Progenitor cell of endocrine pancreas (in vitro differentiated cells): ENCODE results near the gene MYCBP. TPM values are rescaled to one million over a fixed set of nuclear protein-coding genes. Genes with fewer than 3 reads are reported as not detected.

Experiments
- DNase-seq: peaks from one replicate; pipeline ENCODE4 v3.0.0; 2021; ENCODE audit warnings: low spot score; ENCODE audit not compliant: unreplicated experiment
- H3K27ac Mint-ChIP-seq: 2 replicates; pipeline ENCODE4 v1.8.0; 2021; ENCODE audit warnings: mild to moderate bottlenecking, moderate library complexity, mixed read lengths
- H3K27me3 Mint-ChIP-seq: 2 replicates; pipeline ENCODE4 v1.8.0; 2021; ENCODE audit warnings: mixed read lengths
- H3K36me3 Mint-ChIP-seq: 2 replicates; pipeline ENCODE4 v1.8.0; 2022; ENCODE audit warnings: mixed read lengths; ENCODE audit not compliant: insufficient read depth
- H3K4me1 Mint-ChIP-seq: 2 replicates; pipeline ENCODE4 v1.8.0; 2021; ENCODE audit warnings: low read depth, mixed read lengths
- H3K4me3 Mint-ChIP-seq: 2 replicates; pipeline ENCODE4 v1.8.0; 2021; ENCODE audit warnings: low read depth, mild to moderate bottlenecking, moderate library complexity, mixed read lengths
- H3K9me3 Mint-ChIP-seq: 2 replicates; pipeline ENCODE4 v1.8.0; 2021; ENCODE audit warnings: low read depth, mixed read lengths
- CTCF ChIP-seq: fragments of 200-600 bp; sonication (generic); IDR thresholded peaks from one replicate; pipeline ENCODE4 v1.5.0; 2021; ENCODE audit warnings: antibody characterized with exemption, mild to moderate bottlenecking; ENCODE audit not compliant: unreplicated experiment
- total RNA-seq: library from RNA; stranded (reverse); gene quantifications from 2 replicates; pipeline ENCODE4 v1.2.1, GENCODE V29; 2021

Gene MYCBP
- total RNA-seq, 1 donor from 2014 or later: 28.3 TPM

DNA sequence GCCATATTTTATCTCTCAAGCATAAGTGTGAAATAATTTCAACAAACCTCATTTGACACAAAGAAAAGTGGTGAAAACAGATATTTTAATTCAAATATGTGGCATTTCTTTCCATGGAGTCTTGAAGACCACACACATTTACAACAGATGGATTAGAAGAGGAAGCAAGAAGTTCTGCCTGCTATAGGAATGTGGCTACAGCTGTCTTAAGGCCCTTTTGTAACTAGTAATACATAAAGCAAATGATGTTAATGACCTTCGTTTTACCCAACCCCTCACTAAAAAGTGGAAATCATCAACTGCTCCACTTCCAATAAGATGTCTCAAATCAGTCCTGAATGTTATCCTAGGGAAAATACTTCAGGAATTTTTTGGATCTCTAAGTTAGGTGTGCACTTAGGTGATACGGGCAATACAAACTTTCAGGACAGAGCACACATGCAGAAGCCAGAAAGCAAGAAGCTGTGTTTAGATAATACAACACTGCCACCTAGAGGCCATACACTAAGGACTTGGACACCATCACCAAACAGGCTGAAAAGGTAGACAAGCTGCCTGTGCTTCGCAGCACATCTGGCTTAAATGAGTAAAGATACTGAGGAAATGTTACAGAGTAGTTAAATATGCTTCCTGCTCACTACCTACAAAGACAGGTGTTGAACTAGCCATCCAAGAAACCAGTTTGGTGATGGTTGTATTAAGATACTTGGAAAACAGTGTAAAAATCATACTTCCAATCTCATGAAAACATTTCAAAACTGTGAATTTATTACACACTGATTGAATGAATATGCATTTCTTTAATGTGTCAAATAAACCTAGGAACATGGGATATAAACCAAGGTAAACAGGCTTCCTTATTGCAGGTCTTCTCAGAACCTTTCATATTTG is 38.0 kb downstream of the MYCBP start:
- no peak overlapping the region for H3K4me3 Mint-ChIP-seq
- H3K36me3 Mint-ChIP-seq: peaks cover 13% of the 10 kb centered on the region
- no peak for DNase-seq
- no peaks in the 10 kb centered on the region for H3K4me1 Mint-ChIP-seq
- H3K9me3 Mint-ChIP-seq: no peaks in the 10 kb centered on the region
- peak; percentile 78 for TF ChIP-seq CTCF
- peaks cover 16% of the 10 kb centered on the region for H3K27me3 Mint-ChIP-seq
- H3K27ac Mint-ChIP-seq: no peak overlapping the region

- no peak for TF ChIP-seq CTCF
- no peaks in the 10 kb centered on the region for H3K4me1 Mint-ChIP-seq
- no peak overlapping the region for H3K4me3 Mint-ChIP-seq
- H3K36me3 Mint-ChIP-seq: peaks cover 10% of the 10 kb centered on the region
- H3K9me3 Mint-ChIP-seq: no peaks in the 10 kb centered on the region
- DNase-seq: no peak
- H3K27me3 Mint-ChIP-seq: peaks cover 18% of the 10 kb centered on the region
- no peak overlapping the region for H3K27ac Mint-ChIP-seq
Measured at GRCh38 chr1:38834221-38834782, 38.8 kb downstream of the MYCBP start.

- no peak for TF ChIP-seq CTCF
- DNase-seq: no peak
- H3K36me3 Mint-ChIP-seq: peaks cover 2% of the 10 kb centered on the region
- no peaks in the 10 kb centered on the region for H3K9me3 Mint-ChIP-seq
- peaks cover 21% of the 10 kb centered on the region for H3K27me3 Mint-ChIP-seq
- H3K27ac Mint-ChIP-seq: peak overlapping the region; percentile 72
- no peaks in the 10 kb centered on the region for H3K4me1 Mint-ChIP-seq
- H3K4me3 Mint-ChIP-seq: no peak overlapping the region
Measured at GRCh38 chr1:38833146-38833545, 40.0 kb downstream of the MYCBP start.

GRCh38 chr1:38832370-38832734 is 40.8 kb downstream of the MYCBP start:
- Mint-ChIP-seq H3K9me3 (no peaks in the 10 kb centered on the region), H3K4me3 (no peak overlapping the region)

More at GRCh38 chr1:38832370-38832734, 40.8 kb downstream of the MYCBP start:
- no peak for DNase-seq
- Mint-ChIP-seq H3K36me3 (no peaks in the 10 kb centered on the region), H3K4me1 (no peaks in the 10 kb centered on the region), H3K27me3 (peaks cover 21% of the 10 kb centered on the region), H3K27ac (no peak overlapping the region)
- no peak for TF ChIP-seq CTCF
